PC-3 (cell line): ENCODE measurements around the gene RIPOR3. TPM values are rescaled to one million over a fixed set of nuclear protein-coding genes. Genes with fewer than 3 reads are reported as not detected.
A peak's percentile ranks its signal among the peaks of the same experiment; 100 is the strongest.

Source experiments
- ATAC-seq: fragments of 200-7000 bp; cut with Tn5 transposase; 2 replicates; pipeline ENCODE4 v1.9.1; 2020; ENCODE audit warnings: mild to moderate bottlenecking, moderate library complexity
- BruUV-seq: library from RNA; stranded (reverse); fragments of 400-500 nt; replicated peaks from 2 replicates; lab custom pipeline; 2021; lab: Mats Ljungman, UMichigan
- CTCF ChIA-PET: fragments of 300-600 bp; sonication (Branson Sonifier 250); formaldehyde crosslinking; loops from one replicate; lab custom pipeline; 2022; ENCODE audit warnings: antibody characterized with exemption; lab: Charles Lee
- POLR2A ChIA-PET: fragments of 300-600 bp; sonication (Branson Sonifier 250); formaldehyde crosslinking; loops from one replicate; lab custom pipeline; 2022; ENCODE audit warnings: antibody characterized with exemption; ENCODE audit not compliant: unreplicated experiment; lab: Charles Lee
- DNase-seq: peaks from one replicate; pipeline ENCODE4 v3.0.0-alpha.2; 2015
- H2AFZ ChIP-seq: fragments of 300-600 bp; sonication (generic); 2 replicates; pipeline ENCODE4 v1.6.0; 2016; ENCODE audit warnings: antibody characterized with exemption, low read length
- H3F3A ChIP-seq: fragments of 300-600 bp; sonication (generic); one replicate; pipeline ENCODE4 v1.6.0; 2017; ENCODE audit warnings: antibody characterized with exemption, low read length, control low read depth, mild to moderate bottlenecking; ENCODE audit not compliant: unreplicated experiment
- H3K27ac ChIP-seq: fragments of 300-600 bp; sonication (generic); 2 replicates; pipeline ENCODE4 v1.5.1; 2016; ENCODE audit warnings: mild to moderate bottlenecking, low read length
- H3K27me3 ChIP-seq: fragments of 300-600 bp; sonication (generic); 2 replicates; pipeline ENCODE4 v1.6.1; 2016; ENCODE audit warnings: low read length, mixed read lengths
- H3K36me3 ChIP-seq: fragments of 300-600 bp; sonication (generic); 2 replicates; pipeline ENCODE4 v1.6.1; 2016; ENCODE audit warnings: low read depth, mixed run types, low read length, mixed read lengths
- H3K4me1 ChIP-seq: fragments of 300-600 bp; sonication (generic); 2 replicates; pipeline ENCODE4 v1.5.1; 2016; ENCODE audit warnings: low read length; ENCODE audit not compliant: insufficient read depth
- H3K4me2 ChIP-seq: fragments of 300-600 bp; sonication (generic); 2 replicates; pipeline ENCODE4 v1.6.0; 2016; ENCODE audit warnings: low read length
- H3K4me3 ChIP-seq: fragments of 300-600 bp; sonication (generic); 2 replicates; pipeline ENCODE4 v1.5.1; 2016; ENCODE audit warnings: mild to moderate bottlenecking, low read length, mixed read lengths
- H3K79me2 ChIP-seq: fragments of 300-600 bp; sonication (generic); 2 replicates; pipeline ENCODE4 v1.6.1; 2017; ENCODE audit warnings: low read length, mixed read lengths
- H3K9ac ChIP-seq: fragments of 300-600 bp; sonication (generic); 2 replicates; pipeline ENCODE4 v1.6.0; 2016; ENCODE audit warnings: mild to moderate bottlenecking, low read length
- H3K9me2 ChIP-seq: fragments of 300-600 bp; sonication (generic); replicated peaks from 2 replicates; pipeline ENCODE4 v1.6.1; 2016; ENCODE audit warnings: mixed run types, low read length, mixed read lengths
- H3K9me3 ChIP-seq: fragments of 300-600 bp; sonication (generic); 2 replicates; pipeline ENCODE4 v1.6.1; 2016; ENCODE audit warnings: low read length, mixed read lengths
- H4K20me1 ChIP-seq: fragments of 300-600 bp; sonication (generic); 2 replicates; pipeline ENCODE4 v1.6.1; 2016; ENCODE audit warnings: low read length, mixed read lengths
- CTCF ChIP-seq: fragments of 300-600 bp; sonication (generic); conservative IDR thresholded peaks from 2 replicates; pipeline ENCODE4 v1.5.1; 2017; ENCODE audit warnings: antibody characterized with exemption, low read depth, mild to moderate bottlenecking, low read length
- EZH2 ChIP-seq: fragments of 300-600 bp; sonication (generic); IDR thresholded peaks from one replicate; pipeline ENCODE4 v1.6.1; 2017; ENCODE audit warnings: antibody characterized with exemption, mild to moderate bottlenecking, low read length; ENCODE audit not compliant: unreplicated experiment
- EZH2phosphoT487 ChIP-seq: fragments of 300-600 bp; sonication (generic); IDR thresholded peaks from 2 replicates; pipeline ENCODE4 v1.6.1; 2018; ENCODE audit warnings: mild to moderate bottlenecking, antibody characterized with exemption, low read length, borderline replicate concordance
- intact Hi-C: fragments of 100-400 bp; cut with micrococcal nuclease; formaldehyde crosslinking; loops from 2 replicates; pipeline ENCODE4 v1.9.0; 2023
- total RNA-seq: library from RNA; depleted of rRNA; stranded (reverse); fragments of >200 nt; gene quantifications from 2 replicates; pipeline ENCODE4 v1.2.3, GENCODE V29; 2014

Gene RIPOR3
- total RNA-seq, 1 experiment from 2014 or later = 0.04 TPM

GRCh38 chr20:50726955-50727791 lies 35.8 kb upstream of the RIPOR3 start:
- no peak overlapping the region for H2AFZ ChIP-seq
- POLR2A ChIA-PET = no interaction called here
- no TSS peak for BruUV-seq
- H3K4me2 ChIP-seq = no peak overlapping the region
- no peaks in the 10 kb centered on the region for H4K20me1 ChIP-seq
- H3K9me3 ChIP-seq = no peaks in the 10 kb centered on the region
- ATAC-seq = no peak
- no peak for TF ChIP-seq CTCF
- TF ChIP-seq EZH2phosphoT487 = no peak
- DNase-seq = no peak
- no peaks in the 10 kb centered on the region for H3F3A ChIP-seq
- H3K9ac ChIP-seq = no peak overlapping the region
- no peak overlapping the region for H3K4me3 ChIP-seq
- CTCF ChIA-PET = interaction anchor here (0.7 kb wide), 1 partner anchor 17 kb away, joined by 11 read pairs; no protein-coding TSS in a partner anchor
- intact Hi-C loops = no loop called here
- no peak overlapping the region for H3K27ac ChIP-seq
- H3K9me2 ChIP-seq = no peaks in the 10 kb centered on the region
- H3K36me3 ChIP-seq = no peaks in the 10 kb centered on the region
- peaks cover 41% of the 10 kb centered on the region for H3K4me1 ChIP-seq
- no peaks in the 10 kb centered on the region for H3K27me3 ChIP-seq
- H3K79me2 ChIP-seq = peaks cover 9% of the 10 kb centered on the region

GRCh38 chr20:50725724-50726005 lies 34.3 kb upstream of the RIPOR3 start:
- TF ChIP-seq EZH2 = no peak
- no peak for TF ChIP-seq EZH2phosphoT487
- no peak for TF ChIP-seq CTCF
- no peak overlapping the region for H2AFZ ChIP-seq
- H3K27me3 ChIP-seq = no peaks in the 10 kb centered on the region
- H3K9ac ChIP-seq = no peak overlapping the region
- ChIA-PET CTCF (no interaction called here), POLR2A (no interaction called here)
- DNase-seq (no peak), ATAC-seq (no peak)
- no peaks in the 10 kb centered on the region for H3K36me3 ChIP-seq
- intact Hi-C loops = no loop called here
- no peaks in the 10 kb centered on the region for H3K9me2 ChIP-seq
- no TSS peak for BruUV-seq
- no peak overlapping the region for H3K4me3 ChIP-seq
- no peaks in the 10 kb centered on the region for H3F3A ChIP-seq
- H3K79me2 ChIP-seq = no peaks in the 10 kb centered on the region; the same call in 1 of the 2 replicates
- no peaks in the 10 kb centered on the region for H4K20me1 ChIP-seq
- no peak overlapping the region for H3K4me2 ChIP-seq
- H3K27ac ChIP-seq = peak overlapping the region; percentile 72
- H3K4me1 ChIP-seq = peaks cover 41% of the 10 kb centered on the region
- H3K9me3 ChIP-seq = no peaks in the 10 kb centered on the region
